ENCODE measurements around the gene TBC1D14.

- TF ChIP-seq POLR2A (IDR thresholded peaks at IDR 0.05) (no peak), CTCF (IDR thresholded peaks at IDR 0.05) (no peak)
Observed at GRCh38 chr4:6886886-6887285, 22.7 kb upstream of the TBC1D14 start.
